Endothelial cell (in vitro differentiated cells): ENCODE measurements around the gene RGS6. TPM values are rescaled to one million over a fixed set of nuclear protein-coding genes. Genes with fewer than 3 reads are reported as not detected.

ENCODE experiments used
- DNase-seq: peaks from one replicate; pipeline ENCODE4 v3.0.0; 2021; ENCODE audit warnings: low spot score
- H3K27ac Mint-ChIP-seq: one replicate; pipeline ENCODE4 v1.8.0; 2021; ENCODE audit warnings: mixed read lengths, inconsistent platforms; ENCODE audit not compliant: unreplicated experiment
- H3K27me3 Mint-ChIP-seq: one replicate; pipeline ENCODE4 v1.8.0; 2021; ENCODE audit warnings: mild to moderate bottlenecking, moderate library complexity, mixed read lengths, inconsistent platforms; ENCODE audit not compliant: unreplicated experiment
- H3K36me3 Mint-ChIP-seq: one replicate; pipeline ENCODE4 v1.8.0; 2021; ENCODE audit warnings: mild to moderate bottlenecking, low read depth, mixed read lengths, inconsistent platforms; ENCODE audit not compliant: unreplicated experiment
- H3K4me1 Mint-ChIP-seq: one replicate; pipeline ENCODE4 v1.8.0; 2021; ENCODE audit warnings: mild to moderate bottlenecking, mixed read lengths, inconsistent platforms; ENCODE audit not compliant: unreplicated experiment
- H3K4me3 Mint-ChIP-seq: one replicate; pipeline ENCODE4 v1.8.0; 2021; ENCODE audit warnings: mild to moderate bottlenecking, mixed read lengths, inconsistent platforms; ENCODE audit not compliant: unreplicated experiment
- H3K9me3 Mint-ChIP-seq: one replicate; pipeline ENCODE4 v1.8.0; 2021; ENCODE audit warnings: mixed read lengths, inconsistent platforms; ENCODE audit not compliant: unreplicated experiment
- total RNA-seq: library from RNA; stranded (reverse); fragmentation: NEBNext Ultra II Directional; extraction: Animal tissue kit (Norgen Biotek cat#: 25700); gene quantifications from one replicate; pipeline ENCODE4 v1.2.1, GENCODE V29; 2021; ENCODE audit not compliant: unreplicated experiment
- TF ChIP-seq, protein P1 (sequence below): fragments of 200-600 bp; sonication (generic); IDR thresholded peaks from one replicate; pipeline ENCODE4 v1.5.0; 2021; ENCODE audit warnings: antibody characterized with exemption; ENCODE audit not compliant: unreplicated experiment

RGS6 gene
- total RNA-seq, 1 donor from 2014 or later = 15.7 TPM

DNA sequence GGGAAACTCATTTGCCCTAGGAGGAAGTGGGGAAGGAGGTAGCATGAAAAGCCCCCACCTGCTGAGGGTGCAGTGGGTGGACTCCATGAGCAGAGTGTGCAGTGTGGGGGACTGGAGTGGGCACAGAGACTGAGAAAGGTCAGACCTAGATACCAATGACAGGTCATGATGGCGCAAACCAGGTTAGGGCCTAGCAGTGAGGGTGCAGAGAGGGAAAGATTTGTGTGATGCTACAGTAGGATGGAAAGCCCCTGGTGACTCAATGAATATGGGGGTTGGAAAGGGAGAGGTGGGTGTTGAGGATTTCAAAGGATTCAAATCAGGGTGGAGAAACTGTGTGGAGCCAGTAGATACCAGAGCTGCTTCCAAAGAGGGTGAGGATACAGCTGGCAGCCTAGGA, 642.5 kb downstream of the RGS6 start:
- Mint-ChIP-seq H3K27ac (no peak overlapping the region), H3K4me1 (no peaks in the 10 kb centered on the region), H3K9me3 (no peaks in the 10 kb centered on the region), H3K36me3 (no peaks in the 10 kb centered on the region), H3K4me3 (no peak overlapping the region), H3K27me3 (peaks cover 2% of the 10 kb centered on the region)
- no peak for DNase-seq
- TF ChIP-seq, protein P1, sequence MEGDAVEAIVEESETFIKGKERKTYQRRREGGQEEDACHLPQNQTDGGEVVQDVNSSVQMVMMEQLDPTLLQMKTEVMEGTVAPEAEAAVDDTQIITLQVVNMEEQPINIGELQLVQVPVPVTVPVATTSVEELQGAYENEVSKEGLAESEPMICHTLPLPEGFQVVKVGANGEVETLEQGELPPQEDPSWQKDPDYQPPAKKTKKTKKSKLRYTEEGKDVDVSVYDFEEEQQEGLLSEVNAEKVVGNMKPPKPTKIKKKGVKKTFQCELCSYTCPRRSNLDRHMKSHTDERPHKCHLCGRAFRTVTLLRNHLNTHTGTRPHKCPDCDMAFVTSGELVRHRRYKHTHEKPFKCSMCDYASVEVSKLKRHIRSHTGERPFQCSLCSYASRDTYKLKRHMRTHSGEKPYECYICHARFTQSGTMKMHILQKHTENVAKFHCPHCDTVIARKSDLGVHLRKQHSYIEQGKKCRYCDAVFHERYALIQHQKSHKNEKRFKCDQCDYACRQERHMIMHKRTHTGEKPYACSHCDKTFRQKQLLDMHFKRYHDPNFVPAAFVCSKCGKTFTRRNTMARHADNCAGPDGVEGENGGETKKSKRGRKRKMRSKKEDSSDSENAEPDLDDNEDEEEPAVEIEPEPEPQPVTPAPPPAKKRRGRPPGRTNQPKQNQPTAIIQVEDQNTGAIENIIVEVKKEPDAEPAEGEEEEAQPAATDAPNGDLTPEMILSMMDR = no peak

DNA sequence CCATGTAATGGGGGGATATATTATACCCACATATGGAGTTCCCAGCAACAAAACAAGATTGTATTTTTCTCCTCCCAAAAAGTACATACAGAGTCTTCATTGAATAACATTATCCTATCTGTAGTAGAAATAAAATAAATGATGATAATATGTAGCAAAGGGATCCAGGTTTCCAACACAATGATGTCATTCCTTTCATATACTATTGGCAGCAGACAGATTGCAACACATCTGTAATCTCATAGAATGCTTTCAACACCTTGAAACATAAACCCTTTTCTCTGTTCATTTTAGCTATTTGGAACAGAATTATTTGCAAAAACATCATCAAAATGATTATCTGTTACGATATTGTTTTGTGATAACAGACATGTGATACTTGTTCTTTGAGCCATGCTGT, 644.0 kb downstream of the RGS6 start:
- DNase-seq = no peak
- Mint-ChIP-seq H3K4me3 (no peak overlapping the region), H3K27ac (no peak overlapping the region), H3K9me3 (no peaks in the 10 kb centered on the region), H3K36me3 (no peaks in the 10 kb centered on the region), H3K4me1 (no peaks in the 10 kb centered on the region), H3K27me3 (peaks cover 2% of the 10 kb centered on the region)
- TF ChIP-seq, protein P1 = no peak

DNA sequence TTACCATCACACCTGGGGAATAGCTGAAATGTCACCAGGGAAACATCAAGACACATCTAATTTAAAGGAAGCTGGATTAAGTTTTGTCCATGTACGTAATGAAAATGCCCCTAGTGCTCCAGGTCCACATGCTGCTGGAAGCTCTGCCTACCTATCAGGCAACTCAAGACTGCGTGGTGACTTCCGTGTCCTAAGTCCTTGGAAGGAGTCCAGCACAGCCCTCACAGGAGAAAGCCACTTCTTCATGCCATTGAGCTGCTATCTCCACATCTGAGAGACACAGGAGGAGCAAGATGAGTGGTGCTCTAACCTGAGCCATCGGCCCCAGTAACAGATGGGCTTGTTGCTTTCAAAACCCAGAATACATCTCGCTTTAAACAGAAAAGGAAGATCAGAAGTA, 645.3 kb downstream of the RGS6 start:
- H3K36me3 Mint-ChIP-seq = no peaks in the 10 kb centered on the region
- H3K27ac Mint-ChIP-seq = no peak overlapping the region
- TF ChIP-seq, protein P1 = no peak
- H3K4me1 Mint-ChIP-seq = no peaks in the 10 kb centered on the region
- DNase-seq = no peak
- peaks cover 2% of the 10 kb centered on the region for H3K27me3 Mint-ChIP-seq
- no peaks in the 10 kb centered on the region for H3K9me3 Mint-ChIP-seq
- no peak overlapping the region for H3K4me3 Mint-ChIP-seq

DNA sequence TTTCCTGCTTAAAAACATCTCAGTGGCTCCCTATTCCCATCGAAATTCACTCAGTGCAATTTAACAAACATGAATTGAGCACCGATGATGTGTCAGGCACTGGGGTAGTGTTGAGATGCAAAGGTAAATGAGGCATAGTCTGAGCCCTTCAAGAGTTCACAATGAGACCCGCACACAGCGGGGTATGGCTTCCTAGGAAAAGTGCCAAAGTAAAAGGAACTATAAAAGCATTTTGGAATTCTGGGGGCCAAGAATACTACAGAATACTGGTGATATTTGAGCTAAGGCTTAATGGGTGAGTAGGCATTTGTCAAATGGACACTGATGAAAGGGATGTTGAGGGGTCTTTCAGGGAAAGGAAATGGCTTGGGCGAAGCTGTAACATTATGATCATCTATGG, 646.3 kb downstream of the RGS6 start:
- no peak for DNase-seq
- TF ChIP-seq, protein P1 = no peak
- H3K4me3 Mint-ChIP-seq = no peak overlapping the region
- H3K4me1 Mint-ChIP-seq = no peaks in the 10 kb centered on the region
- no peaks in the 10 kb centered on the region for H3K9me3 Mint-ChIP-seq
- H3K36me3 Mint-ChIP-seq = no peaks in the 10 kb centered on the region
- no peak overlapping the region for H3K27ac Mint-ChIP-seq
- H3K27me3 Mint-ChIP-seq = peaks cover 2% of the 10 kb centered on the region

DNA sequence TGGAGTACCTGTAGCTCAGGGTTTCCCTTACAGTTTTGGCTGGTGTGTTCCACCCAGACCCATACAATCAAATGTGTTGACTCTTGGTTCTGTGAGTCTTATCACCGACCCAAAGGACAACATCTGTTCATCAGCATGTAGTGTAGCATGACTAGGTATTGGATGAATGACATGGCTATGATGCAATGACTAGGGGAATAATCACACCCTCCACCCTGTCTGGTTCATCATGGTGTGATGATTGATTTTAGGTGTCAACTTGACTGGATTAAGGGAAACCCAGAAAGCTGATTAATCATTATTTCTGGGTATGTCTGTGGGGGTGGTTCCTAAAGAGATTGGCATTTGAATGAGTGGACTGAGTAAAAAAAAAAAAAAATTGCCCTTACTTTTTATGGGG, 650.4 kb downstream of the RGS6 start:
- TF ChIP-seq, protein P1 = no peak
- no peak overlapping the region for H3K27ac Mint-ChIP-seq
- DNase-seq = no peak
- no peaks in the 10 kb centered on the region for H3K4me1 Mint-ChIP-seq
- no peaks in the 10 kb centered on the region for H3K9me3 Mint-ChIP-seq
- no peak overlapping the region for H3K4me3 Mint-ChIP-seq
- peaks cover 3% of the 10 kb centered on the region for H3K27me3 Mint-ChIP-seq
- H3K36me3 Mint-ChIP-seq = no peaks in the 10 kb centered on the region
